ENCODE data around the gene NANOS3.

GRCh38 chr19:13861392-13861713, 15.6 kb upstream of the NANOS3 start:
- TF ChIP-seq EZH2phosphoT487 (IDR thresholded peaks at IDR 0.05; ENCODE audit: borderline replicate concordance) (no peak), JUND (IDR thresholded peaks at IDR 0.05) (no peak), CBX3 (IDR thresholded peaks at IDR 0.05; ENCODE audit: low read depth) (no peak), CTCF (IDR thresholded peaks at IDR 0.05 in 2 of 3, conservative IDR thresholded peaks at IDR 0.05 in 1 of 3; ENCODE audit: borderline replicate concordance in 1 of 3, insufficient read depth in 1 of 3, low read depth in 2 of 3, low read length in 2 of 3) (no peak), POLR2A (IDR thresholded peaks at IDR 0.05; ENCODE audit: borderline replicate concordance, extremely low read depth, insufficient read depth, insufficient read length) (no peak), CEBPB (IDR thresholded peaks at IDR 0.05; ENCODE audit: low read depth) (no peak)
